ENCODE data around the gene CHPF. TPM values are rescaled to one million over a fixed set of nuclear protein-coding genes. Genes with fewer than 3 reads are reported as not detected.

The CHPF gene
- polyA plus RNA-seq, 1 experiment, result 119 TPM

DNA sequence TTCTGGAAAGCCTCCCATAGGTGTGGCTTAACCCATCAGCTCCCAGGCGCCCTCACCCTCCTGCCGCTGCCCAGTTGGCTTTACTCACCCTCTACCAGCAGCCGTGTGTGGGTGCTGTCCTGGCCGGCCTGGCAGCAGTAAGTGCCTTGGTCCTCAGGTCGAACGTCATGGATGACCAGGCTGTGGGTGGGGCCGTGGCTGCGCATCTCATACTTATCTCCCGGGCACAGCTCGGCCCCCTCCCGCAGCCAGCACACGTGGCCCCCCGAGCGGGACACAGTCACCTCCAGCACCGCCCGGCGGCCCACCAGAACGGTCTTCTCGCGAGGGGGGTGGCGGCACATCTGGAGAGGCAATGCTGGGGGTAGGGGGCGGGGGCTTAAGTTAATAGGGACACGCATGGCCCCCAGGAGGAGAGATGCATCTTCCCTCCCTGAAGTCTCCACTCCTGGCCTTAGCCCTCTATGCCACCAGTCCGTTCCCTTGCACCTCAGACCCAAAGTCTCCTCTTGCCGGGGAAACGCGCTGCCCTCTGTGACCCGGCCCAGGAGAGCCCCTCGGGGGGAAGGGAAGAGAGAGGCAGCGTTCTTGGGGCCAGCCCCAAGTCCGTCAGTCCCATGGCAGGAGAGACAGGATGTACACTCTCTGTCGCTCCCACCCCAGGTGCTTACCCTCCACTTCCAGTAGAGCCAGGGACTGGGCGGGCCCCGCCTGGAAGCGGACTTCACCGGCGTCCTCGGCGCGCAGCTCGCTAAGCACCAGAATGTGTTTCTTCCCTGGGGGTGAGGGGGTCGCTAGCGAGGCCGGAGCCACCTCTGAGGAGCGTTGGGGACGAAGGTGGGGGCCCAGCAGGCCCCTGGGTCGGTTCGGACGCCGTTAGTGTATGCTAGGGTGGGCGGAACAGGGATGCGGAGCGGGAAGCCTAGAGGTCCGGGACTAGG, 8.1 kb upstream of the CHPF start:
- Histone ChIP-seq H3K27me3 (ENCODE audit: control insufficient read depth, insufficient read depth, low read length) (no peaks in the 10 kb centered on the region), H3K36me3 (ENCODE audit: control insufficient read depth, insufficient read depth, low read length) (peaks cover 1% of the 10 kb centered on the region; the same call in 1 of the 2 replicates), H3K4me3 (ENCODE audit: low read depth, low read length) (peak overlapping the region; percentile 78)
- DNase-seq (ENCODE audit: low read depth), result no peak
- ChIA-PET CTCF (interaction anchor here (1.1 to 4.2 kb wide), 7 partner anchors 9 to 139 kb away, joined by 3 to 29 read pairs (median 4); no protein-coding TSS in a partner anchor), POLR2A (interaction anchor here (0.6 kb wide), 2 partner anchors 325 to 1486 kb away, joined by 3 to 6 read pairs; no protein-coding TSS in a partner anchor)
- TF ChIP-seq CTCF (IDR thresholded peaks at IDR 0.05; ENCODE audit: insufficient read depth, low read depth, low read length), result peak; percentile 3; the same call in 1 of the 2 replicates

GRCh38 chr2:219549619-219550018, 6.0 kb upstream of the CHPF start:
- CTCF ChIA-PET, result interaction anchor here (4.2 kb wide), 1 partner anchor 11 kb away, joined by 29 read pairs; no protein-coding TSS in a partner anchor
- no peak overlapping the region for H3K4me3 ChIP-seq (ENCODE audit: low read depth, low read length)
- H3K27me3 ChIP-seq (ENCODE audit: control insufficient read depth, insufficient read depth, low read length), result no peaks in the 10 kb centered on the region
- no peaks in the 10 kb centered on the region; the same call in 1 of the 2 replicates for H3K36me3 ChIP-seq (ENCODE audit: control insufficient read depth, insufficient read depth, low read length)
- no peak for TF ChIP-seq CTCF (IDR thresholded peaks at IDR 0.05; ENCODE audit: insufficient read depth, low read depth, low read length)
- no peak for DNase-seq (ENCODE audit: low read depth)
- POLR2A ChIA-PET, result no interaction called here

DNA sequence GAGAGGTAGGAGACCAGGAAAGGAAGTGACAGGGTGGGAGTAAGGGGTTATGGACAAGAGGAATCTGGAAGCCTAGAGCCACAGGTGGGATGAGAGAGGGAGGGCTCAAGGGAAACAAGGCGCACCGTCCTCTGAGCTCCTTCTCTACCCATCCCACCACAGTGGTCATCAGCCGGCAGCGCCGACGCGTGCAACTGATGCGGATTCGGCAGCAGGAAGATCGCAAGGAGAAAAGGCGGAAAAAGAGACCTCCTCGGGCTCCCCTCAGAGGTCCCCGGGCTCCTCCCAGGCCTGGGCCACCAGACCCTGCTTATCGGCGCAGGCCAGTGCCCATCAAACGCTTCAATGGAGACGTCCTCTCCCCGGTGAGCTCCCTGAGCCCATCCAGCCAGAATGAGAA, 5.4 kb upstream of the CHPF start:
- ChIA-PET CTCF (interaction anchor here (4.2 kb wide), 1 partner anchor 12 kb away, joined by 29 read pairs; no protein-coding TSS in a partner anchor), POLR2A (no interaction called here)
- H3K4me3 ChIP-seq (ENCODE audit: low read depth, low read length), result no peak overlapping the region
- TF ChIP-seq CTCF (IDR thresholded peaks at IDR 0.05; ENCODE audit: insufficient read depth, low read depth, low read length), result no peak
- H3K27me3 ChIP-seq (ENCODE audit: control insufficient read depth, insufficient read depth, low read length), result no peaks in the 10 kb centered on the region
- no peak for DNase-seq (ENCODE audit: low read depth)
- no peaks in the 10 kb centered on the region; the same call in 1 of the 2 replicates for H3K36me3 ChIP-seq (ENCODE audit: control insufficient read depth, insufficient read depth, low read length)

DNA sequence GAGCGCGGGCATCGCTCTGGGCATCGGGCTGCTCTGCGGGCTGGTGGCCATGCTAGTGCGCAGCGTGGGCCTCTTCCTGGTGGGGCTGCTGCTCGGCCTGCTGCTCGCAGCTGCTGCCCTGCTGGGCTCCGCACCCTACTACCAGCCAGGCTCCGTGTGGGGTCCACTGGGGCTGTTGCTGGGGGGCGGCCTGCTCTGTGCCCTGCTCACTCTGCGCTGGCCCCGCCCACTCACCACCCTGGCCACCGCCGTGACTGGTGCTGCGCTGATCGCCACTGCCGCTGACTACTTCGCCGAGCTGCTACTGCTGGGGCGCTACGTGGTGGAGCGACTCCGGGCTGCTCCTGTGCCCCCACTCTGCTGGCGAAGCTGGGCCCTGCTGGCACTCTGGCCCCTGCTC, 4.0 kb upstream of the CHPF start:
- Histone ChIP-seq H3K36me3 (ENCODE audit: control insufficient read depth, insufficient read depth, low read length) (no peaks in the 10 kb centered on the region; the same call in 1 of the 2 replicates), H3K4me3 (ENCODE audit: low read depth, low read length) (no peak overlapping the region), H3K27me3 (ENCODE audit: control insufficient read depth, insufficient read depth, low read length) (no peaks in the 10 kb centered on the region)
- TF ChIP-seq CTCF (IDR thresholded peaks at IDR 0.05; ENCODE audit: insufficient read depth, low read depth, low read length), result no peak
- ChIA-PET POLR2A (no interaction called here), CTCF (interaction anchor here (1.2 kb wide), 1 partner anchor 13 kb away, joined by 12 read pairs; no protein-coding TSS in a partner anchor)
- no peak for DNase-seq (ENCODE audit: low read depth)

DNA sequence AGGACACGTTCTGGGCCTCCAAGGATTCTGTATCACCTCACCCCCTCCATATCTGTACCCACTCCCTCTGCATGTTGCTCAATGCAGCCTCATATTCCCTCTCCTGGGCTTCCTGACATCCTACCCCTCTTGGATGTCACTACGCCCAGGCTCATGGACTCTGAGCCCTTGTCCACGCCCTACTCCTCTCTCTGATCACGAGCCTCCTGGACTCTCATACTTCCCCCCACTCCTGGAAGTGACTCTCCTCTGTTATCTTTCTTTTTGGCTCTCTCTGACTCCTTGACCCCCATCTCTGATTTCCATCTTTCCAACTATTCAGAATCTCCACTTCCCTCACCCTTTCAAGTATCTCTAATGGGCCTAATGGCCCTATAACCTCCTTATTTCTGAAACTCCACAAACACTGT, 2.3 kb upstream of the CHPF start:
- ChIA-PET POLR2A (no interaction called here), CTCF (interaction anchor here (1.2 to 35.2 kb wide), 4 partner anchors 12 to 97 kb away, joined by 3 to 872 read pairs (median 14); partner anchors contain the start of genes ASIC4 and GMPPA)
- no peak for DNase-seq (ENCODE audit: low read depth)
- Histone ChIP-seq H3K27me3 (ENCODE audit: control insufficient read depth, insufficient read depth, low read length) (no peaks in the 10 kb centered on the region), H3K36me3 (ENCODE audit: control insufficient read depth, insufficient read depth, low read length) (peaks cover 7% of the 10 kb centered on the region), H3K4me3 (ENCODE audit: low read depth, low read length) (no peak overlapping the region)
- TF ChIP-seq CTCF (IDR thresholded peaks at IDR 0.05; ENCODE audit: insufficient read depth, low read depth, low read length), result no peak
